Activated naive CD4-positive, alpha-beta T cell treated with anti-CD3 and anti-CD28 coated beads, Interleukin-2, amount 50 U/mL, for 72 hours (primary cell): Measurements from ENCODE around the gene PLCB1. TPM values are rescaled to one million over a fixed set of nuclear protein-coding genes. Genes with fewer than 3 reads are reported as not detected.
"Not testable (repeated sequence)": the region's sequence is repeated elsewhere in the genome, so short reads cannot be mapped to it uniquely, and the experiment has no call there.

ENCODE experiments used
- ATAC-seq, 2 donors: fragments of 150-1000 bp; cut with Tn5 transposase; 2 replicates each; pipeline ENCODE4 v1.10.0; 2021; ENCODE audit warnings: mild to moderate bottlenecking in 2 of 2, moderate library complexity in 2 of 2
- DNase-seq, 2 donors: peaks; one replicate each; pipeline ENCODE4 v3.0.0; 2021 to 2022; ENCODE audit warnings: low spot score in 2 of 2
- H3K27ac Mint-ChIP-seq, 2 donors: one replicate each; pipeline ENCODE4 v1.8.0; 2022; ENCODE audit warnings: mild to moderate bottlenecking in 2 of 2, mixed read lengths in 2 of 2
- H3K36me3 Mint-ChIP-seq, 2 donors: one replicate each; pipeline ENCODE4 v1.8.0; 2022; ENCODE audit warnings: mixed read lengths in 2 of 2
- H3K9me3 Mint-ChIP-seq, 2 donors: one replicate each; pipeline ENCODE4 v1.8.0; 2022; ENCODE audit warnings: mixed read lengths in 2 of 2
- total RNA-seq, 2 donors: library from RNA; stranded (reverse); gene quantifications; one replicate each; pipeline ENCODE4 v1.2.3, GENCODE V29; 2022

Gene PLCB1
- total RNA-seq, 2 donors from 2014 or later: 0.56 to 2.1 TPM

DNA sequence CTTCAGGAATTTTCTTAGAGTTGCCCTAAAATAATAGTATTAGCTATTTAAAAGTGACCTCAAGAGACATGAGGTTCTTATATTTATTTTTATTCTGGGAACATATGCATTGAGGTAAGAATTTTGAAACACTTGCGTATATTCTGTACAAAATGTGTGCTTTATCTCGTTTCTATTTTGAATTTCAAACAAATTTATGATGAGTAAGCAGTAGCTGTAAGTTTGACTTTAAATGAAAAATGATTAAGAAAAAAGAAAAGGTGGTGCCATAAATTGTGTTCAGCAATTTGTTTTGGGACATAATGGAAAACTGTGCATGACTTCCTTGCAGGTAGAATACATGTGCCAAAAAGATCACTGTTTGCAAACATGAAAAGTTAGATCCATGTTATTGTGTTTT is 503.8 kb downstream of the PLCB1 start:
- peaks cover 0 to 10% of the 10 kb centered on the region in 2 donors for H3K9me3 Mint-ChIP-seq
- ATAC-seq (no peak), DNase-seq (no peak)
- no peaks in the 10 kb centered on the region for H3K36me3 Mint-ChIP-seq
- no peak overlapping the region for H3K27ac Mint-ChIP-seq

DNA sequence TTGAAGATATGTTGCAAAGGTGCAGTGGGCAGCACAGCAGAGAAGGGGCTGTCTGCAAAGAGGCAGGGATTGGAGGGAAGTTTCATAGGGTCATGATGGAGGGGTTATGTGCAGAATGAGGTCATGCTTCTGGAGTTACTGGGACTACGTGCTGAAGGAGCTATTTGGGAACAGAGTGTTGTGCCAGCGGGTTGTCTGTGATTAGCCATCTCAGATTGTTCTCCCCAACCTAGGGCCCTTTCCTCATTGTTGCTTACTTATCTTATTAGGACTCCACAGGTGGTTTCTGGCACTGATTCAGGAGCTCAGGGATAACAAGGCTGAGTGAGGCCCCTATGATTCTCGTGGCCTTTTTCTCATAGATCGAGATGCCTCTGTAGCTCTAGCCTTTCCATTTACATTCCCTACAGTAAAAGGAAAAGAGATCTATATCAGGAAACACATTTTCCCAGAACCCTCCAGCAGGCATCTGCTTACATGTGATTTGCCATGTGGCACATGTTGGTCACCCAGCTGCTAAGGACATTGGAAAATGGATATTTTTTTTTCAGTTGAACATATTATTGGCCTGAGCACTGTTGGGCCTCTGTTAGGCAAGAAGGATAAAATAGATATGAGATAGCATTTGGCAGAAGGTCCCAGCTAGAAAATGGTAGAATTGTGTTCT is 507.2 kb downstream of the PLCB1 start:
- DNase-seq: no peak
- Mint-ChIP-seq H3K9me3 (peaks cover 3 to 4% of the 10 kb centered on the region in 2 donors), H3K36me3 (no peaks in the 10 kb centered on the region), H3K27ac (no peak overlapping the region)
- ATAC-seq: no peak

DNA sequence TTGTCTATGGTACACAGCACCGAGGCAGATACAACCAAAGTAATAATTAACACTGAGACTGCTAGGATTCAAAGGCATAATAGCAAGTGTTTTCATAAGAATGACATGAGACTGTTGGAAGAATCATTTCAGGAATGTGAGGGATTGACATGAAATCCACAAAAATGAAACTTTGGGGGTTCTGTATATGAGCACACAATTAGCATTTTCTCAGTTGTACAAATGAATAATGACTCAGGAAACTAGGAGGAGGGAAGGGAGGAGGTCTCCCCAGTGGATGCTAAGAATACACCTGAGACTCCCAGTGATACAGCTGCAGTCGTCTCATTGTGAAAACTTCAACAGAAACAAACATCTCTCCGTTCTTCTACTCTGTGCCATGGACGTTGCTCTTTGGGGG is 508.4 kb downstream of the PLCB1 start:
- H3K36me3 Mint-ChIP-seq: no peaks in the 10 kb centered on the region
- H3K27ac Mint-ChIP-seq: no peak overlapping the region
- DNase-seq (no peak), ATAC-seq (no peak)
- H3K9me3 Mint-ChIP-seq: peaks cover 0 to 4% of the 10 kb centered on the region in 2 donors

DNA sequence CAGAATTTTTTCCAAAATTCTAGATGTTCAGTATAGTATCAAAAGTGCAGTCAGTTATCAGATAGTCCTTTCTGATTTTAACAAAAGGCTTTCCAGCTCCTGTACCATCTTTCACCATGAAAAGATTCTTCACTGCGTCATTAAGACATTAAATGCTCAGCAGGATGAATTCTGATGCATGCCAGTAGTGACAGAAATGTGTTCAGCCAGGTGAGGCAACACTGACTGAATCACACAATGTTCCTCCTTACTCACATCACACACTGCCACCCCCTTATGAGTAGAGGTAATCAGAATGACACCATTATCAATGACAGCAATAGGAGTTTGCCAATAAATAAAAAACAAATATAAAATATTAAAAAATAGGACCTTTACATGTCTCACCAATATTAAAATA is 510.2 kb downstream of the PLCB1 start:
- ATAC-seq (no peak), DNase-seq (no peak)
- Mint-ChIP-seq H3K9me3 (peaks cover 0 to 4% of the 10 kb centered on the region in 2 donors), H3K36me3 (no peaks in the 10 kb centered on the region), H3K27ac (no peak overlapping the region)

DNA sequence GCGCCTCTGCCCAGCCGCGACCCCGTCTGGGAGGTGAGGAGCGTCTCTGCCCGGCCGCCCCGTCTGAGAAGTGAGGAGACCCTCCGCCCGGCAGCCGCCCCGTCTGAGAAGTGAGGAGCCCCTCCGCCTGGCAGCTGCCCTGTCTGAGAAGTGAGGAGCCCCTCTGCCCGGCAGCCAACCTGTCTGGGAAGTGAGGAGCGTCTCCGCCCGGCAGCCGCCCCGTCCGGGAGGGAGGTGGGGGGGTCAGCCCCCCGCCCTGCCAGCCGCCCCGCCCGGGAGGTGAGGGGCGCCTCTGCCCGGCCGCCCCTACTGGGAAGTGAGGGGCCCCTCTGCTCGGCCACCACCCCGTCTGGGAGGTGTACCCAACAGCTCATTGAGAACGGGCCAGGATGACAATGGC is 512.4 kb downstream of the PLCB1 start:
- not testable (repeated sequence) for DNase-seq, H3K36me3 Mint-ChIP-seq, ATAC-seq, H3K27ac Mint-ChIP-seq, H3K9me3 Mint-ChIP-seq

DNA sequence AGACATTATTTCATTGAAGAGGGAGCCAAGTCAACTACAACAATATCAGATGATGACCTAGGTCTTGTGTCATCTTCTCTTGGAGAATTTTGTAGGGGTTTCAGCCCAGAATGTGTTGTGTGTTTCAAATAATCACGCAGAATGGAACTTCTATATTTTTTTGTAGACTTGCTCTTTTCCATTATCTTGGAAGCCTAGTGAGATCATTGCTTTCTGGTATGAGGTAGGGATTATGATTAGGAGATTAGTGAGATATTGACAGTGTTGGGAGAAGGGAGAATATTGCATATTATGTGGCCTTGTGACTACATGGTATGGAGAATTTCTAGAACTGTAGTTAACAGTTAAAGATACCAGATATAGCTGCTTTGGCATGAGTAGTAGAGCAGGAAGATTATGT is 513.3 kb downstream of the PLCB1 start:
- no peak overlapping the region for H3K27ac Mint-ChIP-seq
- no peak for ATAC-seq
- H3K36me3 Mint-ChIP-seq: no peaks in the 10 kb centered on the region
- no peak for DNase-seq
- peaks cover 4% of the 10 kb centered on the region in 2 donors for H3K9me3 Mint-ChIP-seq

DNA sequence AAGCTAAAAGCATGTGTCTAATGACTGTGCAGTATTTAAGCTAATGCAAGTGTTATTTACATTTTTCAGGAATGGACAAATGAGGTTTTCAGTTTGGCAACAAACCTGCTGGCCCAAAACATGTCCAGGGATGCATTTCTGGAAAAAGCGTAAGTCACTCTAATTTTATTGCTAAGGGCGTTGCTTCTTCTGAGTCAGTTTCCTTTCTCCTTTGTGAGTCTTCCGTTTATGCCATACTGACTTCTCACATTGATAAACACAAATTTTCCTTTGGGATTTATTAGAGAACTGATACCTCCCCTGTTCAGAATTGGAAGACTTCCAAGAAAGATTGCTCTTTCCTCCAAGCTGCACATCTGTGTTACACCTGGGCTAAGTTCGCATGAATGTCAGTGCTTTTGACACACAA is 514.0 kb downstream of the PLCB1 start:
- DNase-seq (no peak), ATAC-seq (no peak)
- Mint-ChIP-seq H3K36me3 (no peaks in the 10 kb centered on the region), H3K27ac (no peak overlapping the region), H3K9me3 (peaks cover 4% of the 10 kb centered on the region in 2 donors)

DNA sequence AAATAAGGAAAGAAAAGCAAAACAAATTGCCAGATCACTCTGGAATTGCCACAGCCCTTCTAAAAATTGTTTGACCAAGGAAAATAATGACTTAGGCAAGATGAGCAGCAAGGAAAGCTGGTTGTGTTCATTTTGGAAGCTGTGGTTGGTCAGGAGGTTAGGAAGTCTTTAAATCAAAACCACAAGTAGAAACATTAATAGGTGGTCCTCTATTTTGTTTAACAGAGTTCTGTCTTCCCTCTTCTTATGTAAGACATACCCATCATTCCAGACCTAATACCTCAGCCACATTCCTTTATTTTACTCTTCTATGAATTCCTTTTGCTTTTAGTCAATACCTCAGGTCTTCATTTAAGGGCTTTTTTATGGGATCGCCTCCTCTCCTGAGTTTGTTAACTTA is 514.6 kb downstream of the PLCB1 start:
- no peaks in the 10 kb centered on the region for H3K36me3 Mint-ChIP-seq
- H3K27ac Mint-ChIP-seq: no peak overlapping the region
- DNase-seq (no peak), ATAC-seq (no peak)
- peaks cover 4% of the 10 kb centered on the region in 2 donors for H3K9me3 Mint-ChIP-seq

DNA sequence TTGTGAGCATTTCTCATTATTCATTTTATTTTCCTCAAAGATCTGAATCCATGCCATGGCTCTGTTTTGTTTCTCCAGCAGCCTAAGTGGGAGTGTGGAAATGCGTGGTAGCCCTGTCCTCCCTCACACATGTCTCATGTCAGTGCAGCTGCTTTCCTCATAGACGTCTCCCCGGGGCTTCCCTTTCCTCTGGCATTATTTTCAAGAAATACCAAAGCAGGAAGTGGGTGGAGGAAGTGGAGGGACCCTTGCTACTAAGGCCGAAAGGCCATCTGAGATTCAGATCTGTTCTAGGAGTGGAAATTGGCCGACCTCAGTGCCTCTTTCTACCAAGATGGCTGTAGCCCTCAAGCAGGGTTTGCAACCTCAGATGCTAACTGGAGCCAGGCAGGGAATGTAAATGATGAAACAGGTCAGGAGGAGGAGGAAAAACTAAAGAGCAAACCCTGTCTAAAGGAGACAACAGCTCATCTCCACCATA is 515.9 kb downstream of the PLCB1 start:
- H3K27ac Mint-ChIP-seq: no peak overlapping the region
- no peaks in the 10 kb centered on the region for H3K36me3 Mint-ChIP-seq
- no peak for DNase-seq
- peaks cover 4% of the 10 kb centered on the region in 2 donors for H3K9me3 Mint-ChIP-seq
- ATAC-seq: no peak

DNA sequence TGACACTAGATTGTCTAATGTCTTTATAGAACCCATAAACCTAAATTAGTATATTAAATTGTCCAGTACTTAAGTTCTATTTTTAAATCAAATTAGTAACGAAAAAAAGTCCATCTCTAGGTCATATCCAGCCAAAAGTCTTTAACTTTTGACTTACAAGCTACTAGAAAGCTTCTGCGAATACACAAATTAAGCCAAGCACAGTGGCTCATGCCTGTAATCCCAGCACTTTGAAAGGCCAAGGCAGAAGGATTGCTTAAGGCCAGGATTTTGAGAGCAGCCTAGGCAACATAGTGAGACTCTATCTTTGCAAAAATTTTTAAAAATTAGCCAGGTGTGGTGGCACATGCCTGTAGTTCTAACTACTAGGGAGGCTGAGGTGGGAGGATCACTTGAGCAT is 516.4 kb downstream of the PLCB1 start:
- DNase-seq (no peak), ATAC-seq (no peak)
- Mint-ChIP-seq H3K36me3 (no peaks in the 10 kb centered on the region), H3K9me3 (peaks cover under 1 to 4% of the 10 kb centered on the region in 2 donors), H3K27ac (no peak overlapping the region)

DNA sequence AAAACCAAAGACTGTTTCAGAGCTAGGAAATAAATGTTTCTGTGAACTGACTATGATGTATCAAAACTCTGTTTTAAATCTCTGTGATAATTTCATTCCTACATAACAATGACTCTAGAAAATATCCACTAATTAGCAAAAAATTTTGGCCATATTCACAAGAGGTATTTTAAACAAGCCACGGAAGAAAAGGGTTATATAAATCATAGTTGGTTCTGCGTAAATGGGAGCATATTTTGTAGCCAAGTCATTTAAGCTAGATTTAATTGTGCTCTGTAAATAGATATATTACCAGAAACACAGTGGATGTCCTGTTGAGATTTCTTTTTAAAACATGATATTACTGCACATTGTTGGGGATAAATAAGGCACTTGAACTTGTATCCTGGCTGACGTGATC is 520.3 kb downstream of the PLCB1 start:
- ATAC-seq: no peak
- no peak for DNase-seq
- Mint-ChIP-seq H3K36me3 (no peaks in the 10 kb centered on the region), H3K9me3 (peaks cover 0 to 11% of the 10 kb centered on the region in 2 donors), H3K27ac (no peak overlapping the region)

DNA sequence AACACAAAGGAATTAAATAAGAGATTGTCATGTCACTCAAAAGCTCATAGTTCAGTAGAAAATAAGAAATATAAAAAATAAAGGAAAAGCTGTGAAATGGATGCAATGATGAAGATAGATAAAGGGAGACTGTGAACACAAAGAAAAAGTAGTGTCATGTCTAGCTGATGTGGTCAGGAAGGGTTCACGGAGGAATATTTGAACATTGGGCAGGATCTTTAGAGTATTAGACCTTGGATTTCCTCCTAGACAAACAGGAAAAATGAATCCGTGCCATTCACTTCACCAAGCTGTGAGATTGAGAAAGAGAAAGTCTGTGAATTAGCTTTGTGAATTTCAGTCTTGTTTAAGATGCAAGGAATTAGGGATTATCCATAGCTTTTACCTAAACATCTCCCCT is 522.4 kb downstream of the PLCB1 start:
- H3K27ac Mint-ChIP-seq: no peak overlapping the region
- no peaks in the 10 kb centered on the region for H3K36me3 Mint-ChIP-seq
- ATAC-seq (no peak), DNase-seq (no peak)
- peaks cover 0 to 7% of the 10 kb centered on the region in 2 donors for H3K9me3 Mint-ChIP-seq

DNA sequence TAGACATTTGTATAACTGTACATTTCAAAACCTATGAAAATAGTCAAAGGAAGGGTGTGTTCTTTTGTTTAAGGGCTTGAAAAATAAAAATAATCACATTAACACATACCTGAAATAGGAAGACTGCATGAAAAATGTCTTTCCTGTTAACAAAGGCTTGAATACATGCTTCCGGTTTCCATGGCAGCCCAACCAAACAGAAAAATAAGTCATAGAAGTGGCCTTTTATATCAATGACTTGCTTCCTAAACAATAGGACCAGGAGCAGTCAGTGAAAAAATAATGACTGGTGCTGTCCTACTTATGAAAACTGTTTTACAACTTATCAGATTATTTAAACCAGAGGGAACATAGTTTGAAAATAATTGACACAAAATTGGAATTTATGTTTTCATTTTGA is 524.3 kb downstream of the PLCB1 start:
- Mint-ChIP-seq H3K9me3 (peaks cover 0 to 7% of the 10 kb centered on the region in 2 donors), H3K36me3 (no peaks in the 10 kb centered on the region), H3K27ac (no peak overlapping the region)
- no peak for DNase-seq
- ATAC-seq: no peak

DNA sequence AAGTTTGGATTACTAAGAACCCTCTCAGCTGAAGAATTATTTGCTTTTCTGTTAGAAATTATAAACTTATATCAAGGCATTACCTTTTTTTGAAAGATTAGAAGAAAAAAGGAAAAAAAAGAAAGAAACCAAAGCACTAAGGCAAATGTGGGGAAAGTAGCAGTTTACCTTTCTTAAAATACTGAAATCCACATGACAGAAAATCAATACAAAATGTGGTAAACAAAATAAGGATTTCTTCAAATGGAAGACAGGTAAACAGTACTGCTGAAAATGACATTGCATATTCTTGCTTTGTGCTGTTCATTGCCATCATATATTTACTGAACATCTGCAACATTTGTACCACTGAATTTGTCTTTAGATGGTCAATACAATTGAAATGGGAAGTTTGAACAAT is 525.6 kb downstream of the PLCB1 start:
- ATAC-seq: no peak
- Mint-ChIP-seq H3K27ac (no peak overlapping the region), H3K36me3 (no peaks in the 10 kb centered on the region), H3K9me3 (peaks cover 0 to 7% of the 10 kb centered on the region in 2 donors)
- DNase-seq: no peak

DNA sequence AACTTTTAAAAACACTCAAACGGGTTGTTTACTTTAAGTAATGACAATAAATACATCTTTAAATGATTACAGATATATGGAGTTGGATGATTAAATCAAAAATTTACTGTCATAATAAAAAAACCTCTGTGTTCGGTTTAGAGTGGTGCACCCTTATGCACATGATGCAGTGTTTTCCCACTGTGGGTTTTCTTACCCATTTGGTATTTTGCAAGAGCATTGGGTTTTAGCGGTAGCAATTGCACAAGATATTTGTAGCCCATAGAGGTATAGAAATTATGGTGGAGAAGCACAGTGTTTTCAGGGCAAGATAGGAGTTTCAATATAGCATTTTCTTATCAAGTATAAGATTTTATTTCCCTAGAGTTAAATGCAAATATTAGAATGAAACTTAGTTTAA is 526.0 kb downstream of the PLCB1 start:
- Mint-ChIP-seq H3K27ac (no peak overlapping the region), H3K9me3 (peaks cover 0 to 7% of the 10 kb centered on the region in 2 donors), H3K36me3 (no peaks in the 10 kb centered on the region)
- ATAC-seq (no peak), DNase-seq (no peak)

DNA sequence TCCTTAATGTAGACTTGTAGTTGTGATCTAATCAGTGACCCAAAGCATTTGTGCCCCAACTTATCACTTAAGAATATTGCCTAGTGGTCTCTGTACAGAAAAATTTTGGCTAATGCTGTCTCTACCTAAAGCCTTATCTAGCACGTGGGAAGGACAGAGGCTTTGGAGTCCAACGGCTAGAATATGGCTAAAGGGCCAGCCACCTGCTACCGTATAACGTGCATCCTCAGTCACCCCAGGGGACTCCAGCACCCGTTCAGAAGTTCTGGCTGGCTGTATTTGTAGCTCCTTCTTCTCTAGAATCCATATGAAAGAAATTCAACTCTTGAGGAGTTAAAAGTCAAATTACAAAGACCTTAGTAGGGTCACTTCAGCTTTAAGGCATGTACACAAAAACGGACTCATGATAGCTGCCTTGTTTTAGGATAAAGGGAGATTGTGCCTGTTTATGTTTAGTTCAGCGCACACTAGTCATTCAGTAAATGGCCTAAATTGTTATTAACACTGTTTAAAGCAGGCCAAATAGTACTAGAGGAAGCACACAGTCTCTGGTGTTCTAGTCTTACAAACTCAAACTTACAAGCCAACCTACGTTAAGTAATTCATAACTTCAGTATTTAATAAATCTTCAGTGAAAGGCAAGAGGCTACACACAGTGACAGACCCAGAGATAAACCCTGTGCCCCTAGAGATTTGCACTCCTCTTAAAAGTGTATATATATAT is 529.3 kb downstream of the PLCB1 start:
- ATAC-seq (peak; percentile 42 to 50), DNase-seq (no peak)
- no peak overlapping the region for H3K27ac Mint-ChIP-seq
- peaks cover 0 to 7% of the 10 kb centered on the region in 2 donors for H3K9me3 Mint-ChIP-seq
- H3K36me3 Mint-ChIP-seq: no peaks in the 10 kb centered on the region

DNA sequence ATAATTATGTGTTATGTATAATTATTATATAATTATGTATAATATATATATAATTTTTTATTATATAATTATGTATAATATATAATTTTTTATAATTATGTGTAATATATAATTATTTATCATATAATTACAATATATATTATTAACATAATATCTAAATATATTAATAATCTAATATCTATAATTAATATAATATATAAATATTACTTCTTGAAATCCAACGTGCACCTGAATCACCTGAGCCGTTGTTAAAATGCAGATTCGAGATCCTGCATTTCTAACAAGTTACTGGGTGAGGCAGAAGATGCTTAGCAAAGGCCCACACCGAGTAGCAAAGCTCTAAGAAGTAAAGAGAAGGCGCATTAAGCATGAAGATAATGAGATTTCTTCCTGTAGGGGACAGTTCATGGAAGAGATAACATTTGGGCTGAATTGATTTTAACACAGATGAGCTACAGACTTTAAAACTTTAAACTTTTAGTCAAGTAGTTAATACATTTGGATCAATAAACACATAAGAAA is 530.4 kb downstream of the PLCB1 start:
- Mint-ChIP-seq H3K9me3 (no peaks in the 10 kb centered on the region), H3K27ac (no peak overlapping the region), H3K36me3 (no peaks in the 10 kb centered on the region)
- ATAC-seq (peak; percentile 44 to 55), DNase-seq (no peak)

DNA sequence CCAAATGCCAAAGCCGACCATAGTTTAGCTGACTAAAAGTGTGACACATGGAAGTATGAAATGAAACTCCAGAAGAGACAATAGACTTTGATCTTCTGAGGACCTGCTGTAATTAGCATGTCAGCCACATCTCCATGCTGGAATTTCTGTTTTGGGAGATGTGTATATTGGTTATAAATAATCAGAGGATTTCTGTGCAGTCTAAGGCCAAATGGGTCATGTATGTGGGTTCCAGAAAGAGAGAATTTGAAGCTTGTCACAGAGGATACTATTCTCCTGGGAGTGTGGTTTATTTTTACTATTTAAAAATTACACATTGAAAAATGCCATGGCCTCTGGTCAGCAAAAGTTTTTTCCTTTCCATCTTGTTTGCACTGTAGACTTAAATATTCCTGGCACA is 531.4 kb downstream of the PLCB1 start:
- no peak overlapping the region for H3K27ac Mint-ChIP-seq
- ATAC-seq (peak; percentile 52 to 53), DNase-seq (no peak)
- H3K9me3 Mint-ChIP-seq: no peaks in the 10 kb centered on the region
- H3K36me3 Mint-ChIP-seq: no peaks in the 10 kb centered on the region
